ENCODE data around the gene HCFC2.

DNA sequence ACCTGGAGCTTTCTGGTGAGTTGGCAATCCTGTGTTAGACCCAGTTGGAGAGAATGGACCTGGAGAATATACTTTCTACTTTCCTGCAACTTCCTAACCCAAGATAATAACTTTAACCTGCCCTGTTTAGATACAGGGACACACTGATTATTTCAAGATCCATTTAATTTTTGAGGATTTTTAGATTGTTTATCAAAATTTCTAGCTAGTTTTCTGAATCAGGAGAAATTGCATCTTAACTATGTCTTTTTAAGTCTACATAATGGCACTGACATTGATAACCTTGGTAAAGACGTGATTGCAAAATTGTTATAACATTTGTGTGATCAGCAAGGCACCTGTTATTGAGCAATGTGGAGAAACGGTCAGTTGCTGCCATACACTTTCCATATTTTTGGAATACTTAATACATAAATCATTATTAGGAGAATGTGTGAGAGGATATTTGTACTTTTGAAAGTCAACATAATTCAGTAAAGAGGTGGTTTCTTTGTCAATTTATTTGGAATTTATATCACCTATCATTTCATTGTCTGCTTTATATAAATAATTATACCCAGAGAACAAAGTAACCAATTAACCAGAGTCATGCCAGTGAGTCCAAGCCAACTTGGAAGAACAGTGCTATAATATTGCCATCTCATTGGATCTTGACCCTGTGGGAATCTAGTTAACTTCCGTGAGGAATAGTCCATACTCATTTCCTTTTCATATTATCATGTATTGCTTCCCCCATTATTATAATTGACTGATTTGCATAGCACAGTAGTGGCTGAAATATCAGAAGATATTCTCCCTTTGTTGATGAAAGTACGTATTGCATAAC lies 45.3 kb downstream of the HCFC2 start:
- TF ChIP-seq POLR2AphosphoS5 (IDR thresholded peaks at IDR 0.05; ENCODE audit: borderline replicate concordance, low read depth, low read length) = no peak
- no peak for TF ChIP-seq EZH2 (IDR thresholded peaks at IDR 0.05)
- no peak for TF ChIP-seq FOXP2 (optimal IDR thresholded peaks at IDR 0.05; ENCODE audit: control extremely low read depth, extremely low read length, insufficient read depth)
